Bronchial epithelial cell (primary cell): ENCODE data around the gene RLN3. TPM values are rescaled to one million over a fixed set of nuclear protein-coding genes. Genes with fewer than 3 reads are reported as not detected.
A peak's percentile ranks its signal among the peaks of the same experiment; 100 is the strongest.
"Not testable (repeated sequence)": the region's sequence is repeated elsewhere in the genome, so short reads cannot be mapped to it uniquely, and the experiment has no call there.

ENCODE experiments used
- DNase-seq: peaks from one replicate; pipeline ENCODE4 v3.0.0-alpha.2; 2010; ENCODE audit warnings: low read depth
- FAIRE-seq: peaks from 2 replicates; lab custom pipeline; 2011; peaks lifted over from hg19 to GRCh38; lab: Jason Lieb, UNC
- H3K27me3 ChIP-seq: 2 replicates; pipeline ENCODE4 v1.5.1; 2011; ENCODE audit warnings: low read length; ENCODE audit not compliant: control insufficient read depth, insufficient read depth
- H3K36me3 ChIP-seq: 2 replicates; pipeline ENCODE4 v1.5.1; 2011; ENCODE audit warnings: low read length; ENCODE audit not compliant: control insufficient read depth, insufficient read depth
- H3K4me3 ChIP-seq: 2 replicates; pipeline ENCODE4 v1.5.1; 2011; ENCODE audit warnings: mild to moderate bottlenecking, low read depth, low read length, control low read depth
- CTCF ChIP-seq: IDR thresholded peaks from 2 replicates; pipeline ENCODE4 v1.5.1; 2011; ENCODE audit warnings: mild to moderate bottlenecking, moderate library complexity, low read length, control low read depth, inconsistent platforms; ENCODE audit not compliant: insufficient read depth, severe bottlenecking
- total RNA-seq: library from RNA; depleted of rRNA; stranded (reverse); fragments of >200 nt; gene quantifications from 2 replicates; pipeline ENCODE4 v1.2.1, GENCODE V29; 2014

Gene RLN3
- total RNA-seq, 1 donor from 2014 or later: not detected

- TF ChIP-seq CTCF: no peak
- no peaks in the 10 kb centered on the region for H3K27me3 ChIP-seq
- FAIRE-seq (no peak), DNase-seq (no peak)
- no peaks in the 10 kb centered on the region for H3K36me3 ChIP-seq
- no peak overlapping the region for H3K4me3 ChIP-seq
These were observed 6.5 kb upstream of the RLN3 start for GRCh38 chr19:14021474-14021873.

- Histone ChIP-seq H3K27me3 (no peaks in the 10 kb centered on the region), H3K36me3 (no peaks in the 10 kb centered on the region), H3K4me3 (no peak overlapping the region)
- DNase-seq: no peak
- FAIRE-seq: no peak
- no peak for TF ChIP-seq CTCF
These were observed 5.5 kb upstream of the RLN3 start for GRCh38 chr19:14022469-14022868.

- TF ChIP-seq CTCF: peak; percentile 43
- H3K36me3 ChIP-seq: no peaks in the 10 kb centered on the region
- no peak overlapping the region for H3K4me3 ChIP-seq
- DNase-seq: no peak
- no peaks in the 10 kb centered on the region for H3K27me3 ChIP-seq
- FAIRE-seq: no peak
These were observed 4.3 kb upstream of the RLN3 start for GRCh38 chr19:14023404-14024235.

GRCh38 chr19:14026652-14027192 is 1.2 kb upstream of the RLN3 start:
- H3K4me3 ChIP-seq, H3K27me3 ChIP-seq, FAIRE-seq, H3K36me3 ChIP-seq, DNase-seq: not testable (repeated sequence)

GRCh38 chr19:14028901-14029300 is 953 bp downstream of the RLN3 start:
- no peaks in the 10 kb centered on the region for H3K27me3 ChIP-seq
- FAIRE-seq (no peak), DNase-seq (no peak)
- TF ChIP-seq CTCF: no peak
- H3K36me3 ChIP-seq: no peaks in the 10 kb centered on the region
- H3K4me3 ChIP-seq: no peak overlapping the region

- TF ChIP-seq CTCF: no peak
- no peak for DNase-seq
- no peak for FAIRE-seq
- Histone ChIP-seq H3K4me3 (peak overlapping the region; percentile 52), H3K27me3 (no peaks in the 10 kb centered on the region), H3K36me3 (no peaks in the 10 kb centered on the region)
These were observed 3.2 kb downstream of the RLN3 start for GRCh38 chr19:14030997-14031718.
